GM12872 (cell line): ENCODE data around the gene NPR2.

Experiments used
- CTCF ChIP-seq: IDR thresholded peaks from 3 replicates; pipeline ENCODE4 v1.5.1; 2011; ENCODE audit warnings: low read depth, mild to moderate bottlenecking, low read length, moderate library complexity; ENCODE audit not compliant: insufficient read depth

The NPR2 gene

DNA sequence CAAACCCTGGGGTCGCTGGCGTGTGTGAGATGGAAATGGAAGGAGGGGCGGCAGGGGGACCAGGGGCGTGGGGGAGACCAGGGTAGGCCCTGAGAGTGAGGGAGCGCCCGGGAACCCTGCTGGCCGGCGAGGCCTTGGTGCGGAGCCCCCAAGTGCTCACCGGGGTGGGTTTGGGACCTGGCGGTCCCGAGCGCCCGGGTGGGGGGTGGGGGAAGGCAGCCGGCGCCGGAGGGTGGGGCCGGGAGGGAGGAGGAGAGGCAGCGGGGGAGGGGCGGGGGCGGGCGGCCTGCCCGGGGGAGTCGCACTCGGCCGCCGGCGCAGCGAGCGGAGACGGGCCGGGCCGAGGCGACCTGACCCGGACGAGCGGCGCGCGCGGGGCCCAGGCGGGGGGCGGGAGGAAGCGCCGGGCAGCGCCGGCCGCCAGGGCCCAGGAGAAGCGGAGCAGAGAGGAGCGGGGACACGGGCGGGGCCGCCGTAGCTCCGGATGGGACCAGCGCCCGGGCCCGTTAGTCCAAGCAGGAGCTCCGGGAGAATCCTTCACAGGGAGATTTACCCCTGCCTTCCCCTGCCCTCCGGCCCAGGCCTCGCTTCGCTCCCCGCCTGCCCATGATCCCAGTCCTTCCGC, at the start of gene NPR2:
Gene NPR2, plus strand, starts transcription at position 295 of the 625 bp plus-strand sequence. CDS start 818 bp downstream, outside the sequence.
- no peak for TF ChIP-seq CTCF

DNA sequence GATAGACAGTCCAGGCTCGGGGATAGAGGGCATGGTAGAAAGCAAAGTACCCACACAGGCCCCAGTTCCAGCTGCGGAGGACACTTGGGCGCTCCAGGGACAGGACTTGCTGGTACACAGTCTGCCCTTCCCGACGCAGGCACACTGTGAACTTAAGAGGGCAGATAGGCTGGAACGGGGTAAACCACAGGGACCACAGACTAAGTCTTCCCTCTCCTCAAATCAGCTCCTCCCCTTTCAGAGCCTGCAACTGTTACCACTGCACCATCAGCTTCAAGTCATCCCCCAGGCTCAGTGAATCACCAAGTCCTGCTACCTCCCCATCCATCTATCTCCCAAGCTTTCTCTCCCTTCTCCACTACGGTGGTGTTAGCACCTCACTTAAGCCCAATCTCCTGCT, 49.7 kb upstream of the NPR2 start:
- no peak for TF ChIP-seq CTCF

DNA sequence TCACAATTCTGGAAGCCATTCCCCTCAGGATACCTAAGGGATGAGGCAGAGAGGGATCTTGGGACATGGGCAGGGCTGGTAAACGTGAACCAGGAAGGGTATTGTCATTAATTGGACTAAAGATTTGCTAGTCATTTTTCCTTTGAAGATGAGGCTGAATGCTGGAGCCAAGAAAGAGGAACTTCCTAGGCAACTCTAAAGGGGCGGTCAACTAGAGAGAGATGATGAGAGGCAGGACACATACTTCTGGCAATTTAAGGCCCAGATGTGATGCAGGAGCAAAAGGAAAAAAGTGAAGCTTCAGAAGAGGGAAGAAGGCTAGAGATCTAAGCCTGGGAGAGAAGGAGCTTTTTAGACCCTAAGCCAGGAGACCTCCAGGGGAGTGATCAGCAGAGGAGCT, 47.9 kb upstream of the NPR2 start:
- TF ChIP-seq CTCF = no peak

- TF ChIP-seq CTCF = no peak
These were observed 47.4 kb upstream of the NPR2 start for GRCh38 chr9:35743880-35744518.

- no peak for TF ChIP-seq CTCF
These were observed 45.8 kb upstream of the NPR2 start for GRCh38 chr9:35745569-35745968.

DNA sequence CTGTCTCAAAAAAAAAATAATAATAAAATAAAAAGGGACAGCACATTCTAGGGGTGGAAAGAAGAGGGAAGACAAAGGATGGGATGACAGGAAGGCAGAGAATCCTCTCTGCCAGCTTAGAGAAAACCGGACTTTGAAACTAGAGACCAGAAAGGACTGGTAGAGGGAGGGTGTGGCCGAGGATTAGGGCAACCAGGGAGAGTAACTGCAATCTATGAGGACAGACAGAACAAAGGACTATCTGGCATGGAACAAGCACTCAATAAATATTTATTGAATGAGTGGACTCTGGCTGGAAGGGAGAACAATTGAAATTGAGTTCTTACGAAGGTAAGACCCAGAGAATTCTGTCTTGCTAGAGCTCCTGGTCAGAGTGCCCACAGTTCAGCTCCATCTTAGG, 44.8 kb upstream of the NPR2 start:
- TF ChIP-seq CTCF = no peak

DNA sequence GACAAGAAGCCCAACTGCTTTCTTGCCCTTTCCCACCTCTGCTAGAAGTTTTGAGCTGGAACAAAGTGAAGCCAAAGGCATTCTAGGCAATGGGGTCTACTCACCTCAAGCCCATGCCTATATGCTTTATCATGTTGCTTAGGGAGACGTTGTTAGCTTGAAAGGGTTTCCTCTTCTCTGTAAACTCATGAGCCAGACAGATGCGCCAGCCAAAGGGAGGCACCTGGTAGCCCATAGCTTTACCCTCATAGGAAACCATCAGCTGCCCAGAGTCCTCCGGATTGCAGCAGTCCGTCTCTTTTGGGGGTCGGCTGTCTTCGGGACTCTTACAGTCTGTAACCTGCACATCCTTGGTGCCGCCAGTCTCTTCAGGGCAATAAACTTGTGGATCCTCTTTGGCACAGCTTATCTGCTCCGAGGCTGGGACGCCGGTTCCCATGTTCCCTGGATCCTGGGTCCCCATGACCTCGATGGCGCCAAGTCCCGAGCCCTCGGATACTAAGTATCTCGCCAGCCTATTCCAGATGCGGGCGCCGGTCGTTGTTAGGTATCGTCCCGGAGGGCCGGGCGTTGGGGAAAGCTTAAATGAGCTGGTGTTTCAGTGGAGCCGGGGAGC, 43.0 kb upstream of the NPR2 start:
- no peak for TF ChIP-seq CTCF
